8988T (cell line): ENCODE measurements around the gene MIB1.
A peak's percentile ranks its signal among the peaks of the same experiment; 100 is the strongest.
"Not testable (repeated sequence)": the region's sequence is repeated elsewhere in the genome, so short reads cannot be mapped to it uniquely, and the experiment has no call there.

ENCODE experiments used
- DNase-seq: peaks from one replicate; pipeline ENCODE4 v3.0.0; 2011

MIB1 gene

DNA sequence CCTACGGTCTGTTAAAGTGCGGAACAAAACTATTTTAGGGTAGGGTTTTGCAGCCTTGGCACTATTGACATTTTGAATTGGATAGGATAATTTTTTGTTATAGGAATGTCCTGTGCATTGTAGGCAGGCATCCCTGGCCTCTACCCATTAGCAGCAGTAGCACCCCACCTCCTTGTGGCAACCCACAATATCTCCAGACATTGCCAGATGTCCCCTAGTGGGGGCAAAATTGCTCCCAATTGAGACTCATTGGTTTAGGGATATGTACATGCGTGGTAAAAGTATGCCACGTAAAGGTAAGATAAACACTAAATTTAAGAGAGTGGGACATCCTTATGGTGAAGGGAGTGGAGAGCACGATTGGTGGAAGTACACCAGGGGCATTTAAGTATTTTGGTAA is 4.6 kb downstream of the MIB1 start:
- DNase-seq: no peak

DNA sequence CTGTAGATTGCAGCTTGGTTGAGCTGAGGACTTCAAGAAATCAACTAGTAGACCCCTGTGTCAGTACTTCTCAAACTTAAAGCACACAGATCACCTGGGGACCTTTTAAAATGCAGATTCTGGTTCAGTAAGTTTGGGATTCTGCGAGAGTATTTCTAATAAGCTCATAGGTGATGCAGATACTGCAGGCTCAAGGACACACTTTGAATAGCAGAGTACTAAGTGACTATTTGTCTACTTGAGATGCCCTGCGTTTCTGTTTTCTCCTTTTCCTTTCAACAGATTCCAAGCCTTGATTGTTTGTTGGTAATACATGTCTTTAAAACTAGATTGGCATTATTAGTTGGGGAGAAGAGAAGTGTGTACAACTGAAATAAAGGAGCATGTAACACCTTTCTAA is 6.7 kb downstream of the MIB1 start:
- no peak for DNase-seq

DNA sequence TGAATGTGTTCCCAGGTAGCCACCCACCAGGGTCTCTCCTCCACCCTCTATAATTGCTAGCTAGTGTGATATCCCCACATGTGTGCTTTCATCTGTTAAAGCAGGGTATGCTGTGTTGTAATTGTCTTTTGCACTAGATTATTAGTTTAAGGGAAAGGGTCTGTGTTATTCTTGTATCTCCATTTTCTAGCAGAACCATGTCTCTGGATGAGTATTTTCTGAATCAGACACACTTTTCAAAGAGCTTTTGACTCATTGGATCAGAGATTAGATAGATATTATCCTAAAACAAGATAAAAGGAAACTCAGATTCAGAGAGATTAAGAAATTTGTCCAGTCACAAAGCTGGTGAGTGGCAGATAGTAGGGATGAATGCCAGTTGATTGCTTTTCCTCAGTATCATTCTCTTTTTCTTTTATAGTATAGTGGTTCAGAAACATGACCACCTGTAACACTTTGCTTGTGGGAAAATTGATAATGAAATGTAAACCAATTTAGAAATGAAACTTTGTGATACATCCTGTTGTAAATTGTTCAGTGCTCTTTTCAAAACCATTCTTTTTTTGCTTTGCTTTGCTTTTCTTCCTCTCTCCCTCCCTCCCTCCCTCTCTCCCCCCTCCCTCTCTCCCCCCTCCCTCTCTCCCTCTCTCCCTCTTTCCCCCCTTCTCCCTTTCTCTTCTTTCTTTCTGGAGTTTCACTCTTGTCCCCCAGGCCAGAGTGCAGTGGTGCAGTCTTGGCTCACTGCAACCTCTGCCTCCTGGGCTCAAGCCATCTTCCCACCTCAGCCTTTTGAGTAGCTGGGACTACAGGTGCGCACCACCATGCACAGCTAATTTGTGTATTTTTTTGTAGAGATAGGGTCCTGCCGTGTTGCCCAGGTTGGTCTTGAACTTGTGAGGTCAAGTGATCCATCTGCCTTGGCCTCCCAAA is 7.4 kb downstream of the MIB1 start:
- no peak for DNase-seq

DNA sequence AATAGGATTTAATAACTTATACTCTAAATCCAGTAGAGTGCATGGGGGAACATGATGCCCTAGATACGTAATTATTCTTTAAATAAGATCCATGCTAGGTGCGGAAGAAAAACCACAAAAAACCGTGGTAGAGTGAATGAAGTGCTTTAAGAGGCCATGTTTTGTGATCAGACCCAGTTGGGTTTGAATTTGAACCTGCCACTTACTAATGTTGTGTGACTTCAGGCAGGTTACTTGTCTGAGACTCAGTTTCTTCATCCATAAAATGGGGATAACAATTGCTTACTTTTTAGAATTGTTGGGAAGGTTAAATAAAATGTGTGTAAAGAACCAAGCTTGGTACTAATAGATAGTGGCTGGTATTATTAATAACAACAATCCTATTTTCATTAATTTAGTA is 17.2 kb downstream of the MIB1 start:
- DNase-seq: no peak

DNA sequence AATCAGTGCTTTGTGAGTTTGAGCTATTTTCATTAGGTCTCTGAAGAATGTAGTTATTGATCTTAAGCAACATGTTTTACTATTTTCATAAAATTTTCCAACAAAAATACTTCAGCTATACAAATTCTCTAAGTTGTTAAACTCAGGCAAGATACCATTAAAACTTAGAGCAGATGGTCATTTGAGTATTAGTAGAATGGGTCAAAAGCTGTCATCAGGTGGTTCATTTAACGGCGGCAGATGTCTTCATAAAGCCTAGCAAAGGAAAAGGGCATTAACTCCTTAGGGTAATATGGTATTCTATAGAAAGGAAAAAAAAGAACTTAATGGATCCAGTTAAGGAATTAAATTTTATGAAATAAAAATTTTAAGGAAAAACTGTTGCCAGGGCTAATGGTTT is 19.2 kb downstream of the MIB1 start:
- no peak for DNase-seq

DNA sequence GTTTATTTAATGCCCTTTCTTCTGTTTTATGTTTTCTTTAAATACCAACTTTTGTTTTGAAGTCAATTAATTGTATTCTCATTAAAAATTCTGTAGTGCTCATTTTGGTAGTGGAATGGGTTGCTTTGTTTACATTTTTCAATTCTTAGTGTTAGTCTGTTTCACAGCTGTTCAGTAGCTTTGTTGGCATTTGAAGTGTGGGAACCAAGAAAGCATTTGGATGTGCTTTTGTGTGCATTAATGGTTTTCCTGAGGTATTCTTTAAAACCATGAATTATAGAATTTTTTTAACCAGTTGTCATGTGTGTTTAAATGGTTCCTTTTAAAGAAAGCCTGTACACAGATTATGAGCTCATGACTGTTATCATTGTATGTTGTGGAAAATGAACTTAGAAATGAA is 19.7 kb downstream of the MIB1 start:
- no peak for DNase-seq

DNA sequence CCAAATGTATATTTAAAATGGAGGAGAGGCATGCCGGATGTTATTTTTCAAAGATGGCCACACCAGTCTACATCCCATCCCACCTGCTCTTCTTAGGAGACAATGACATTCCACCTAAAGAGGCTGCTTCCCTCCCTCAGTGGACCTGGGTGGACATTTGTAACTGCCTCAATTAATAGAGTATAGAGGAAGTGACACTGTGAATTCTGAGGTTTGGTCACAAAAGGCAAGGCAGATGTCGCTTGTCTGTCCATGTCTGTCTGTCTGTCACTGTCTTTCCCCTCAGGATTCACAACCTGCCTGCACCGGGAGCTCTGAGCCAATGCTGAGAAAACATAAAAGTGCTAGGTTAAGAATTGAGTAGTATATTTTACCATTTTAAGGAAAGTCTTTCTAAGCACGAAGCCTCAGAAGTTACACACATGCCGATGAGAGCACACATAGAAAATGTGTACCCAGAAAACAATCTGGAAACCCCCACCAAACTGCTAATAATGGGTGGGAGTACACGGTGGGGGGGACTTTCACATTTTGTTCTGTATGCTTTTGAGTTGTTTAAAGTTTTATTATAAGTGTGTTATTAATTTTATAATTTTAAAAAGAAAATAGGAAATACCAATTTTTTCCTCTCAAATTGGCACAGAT is 21.0 kb downstream of the MIB1 start:
- no peak for DNase-seq

DNA sequence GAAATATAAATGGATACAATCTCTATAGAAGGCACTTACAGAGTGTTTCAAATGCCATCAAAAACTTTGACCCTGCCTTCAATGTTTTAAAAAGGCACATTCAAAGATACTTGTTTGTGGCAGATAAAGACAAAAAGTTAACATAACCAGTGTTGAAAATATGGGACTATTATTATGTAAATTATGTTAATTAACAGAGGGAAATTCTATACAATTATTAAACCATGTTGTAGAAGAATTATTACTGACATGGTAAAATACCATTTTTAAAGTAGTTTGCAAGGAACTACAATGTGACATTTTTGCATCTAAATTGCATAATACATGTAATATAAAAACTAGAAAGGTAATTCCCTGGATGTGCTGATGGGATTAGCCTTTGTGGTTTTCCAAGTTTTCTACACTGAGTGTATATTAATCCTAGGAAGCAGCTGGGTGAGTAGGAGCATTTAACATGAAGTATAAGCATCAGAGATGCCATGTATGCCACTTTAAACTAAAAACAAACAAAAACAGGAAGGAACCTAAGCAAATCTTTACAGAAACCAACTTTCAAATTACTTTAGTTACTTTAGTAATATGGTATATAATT is 21.7 kb downstream of the MIB1 start:
- DNase-seq: no peak

DNA sequence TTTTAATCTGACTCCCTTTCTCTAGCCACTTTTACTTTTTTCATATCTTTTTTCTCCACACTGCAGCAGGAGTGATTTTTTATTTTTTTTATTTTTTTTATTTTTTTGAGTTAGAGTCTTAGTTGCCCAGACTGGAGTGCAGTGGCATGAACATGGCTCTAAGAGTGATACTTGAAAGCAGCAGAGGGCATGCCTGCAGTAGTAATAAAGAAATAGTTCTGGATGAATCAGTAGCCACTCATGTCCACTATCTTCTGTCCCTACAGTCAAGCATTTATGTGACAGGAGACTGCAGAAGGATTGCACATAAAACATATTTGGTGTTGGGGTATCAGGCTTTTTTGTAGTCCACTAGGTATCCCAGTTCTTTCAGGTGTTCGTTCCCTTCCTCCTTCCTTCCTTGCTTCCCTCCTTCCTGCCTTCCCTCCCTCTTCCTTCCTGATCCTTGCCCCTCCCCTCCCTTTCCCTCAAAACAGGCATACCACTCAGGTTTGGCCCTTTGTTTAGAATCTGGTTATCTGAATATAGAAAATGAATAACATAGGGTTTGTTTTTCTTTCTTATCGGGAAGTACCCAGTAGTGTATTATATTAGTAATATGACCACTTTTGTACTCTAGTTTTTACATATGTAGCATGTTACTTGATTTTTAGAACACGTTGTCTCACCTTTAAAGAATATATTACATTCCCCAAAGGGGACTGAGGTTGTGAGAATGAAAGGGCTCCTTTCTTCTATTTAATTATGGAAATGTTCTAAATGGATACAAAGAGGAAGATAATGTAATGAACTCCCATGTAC is 23.5 kb downstream of the MIB1 start:
- no peak for DNase-seq

DNA sequence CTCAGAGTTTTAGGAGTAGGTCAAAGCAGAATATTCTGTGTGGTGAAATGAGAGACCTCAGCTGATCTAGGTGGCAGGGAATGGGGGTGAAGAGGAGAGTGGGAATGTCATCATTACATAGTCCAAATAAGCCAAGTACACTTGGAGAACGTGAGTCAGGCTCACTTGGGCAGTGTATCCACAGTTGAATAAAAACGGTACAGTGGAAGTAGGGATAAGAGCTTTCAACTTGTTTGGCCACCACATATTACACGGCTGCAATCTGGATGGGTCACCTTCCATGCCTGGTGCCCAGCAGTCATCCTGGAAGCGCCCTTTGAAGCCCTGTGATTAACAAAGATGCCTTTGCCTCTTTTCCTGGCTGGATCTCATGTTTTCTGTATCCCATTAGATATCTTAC is 28.6 kb downstream of the MIB1 start:
- DNase-seq: no peak

DNA sequence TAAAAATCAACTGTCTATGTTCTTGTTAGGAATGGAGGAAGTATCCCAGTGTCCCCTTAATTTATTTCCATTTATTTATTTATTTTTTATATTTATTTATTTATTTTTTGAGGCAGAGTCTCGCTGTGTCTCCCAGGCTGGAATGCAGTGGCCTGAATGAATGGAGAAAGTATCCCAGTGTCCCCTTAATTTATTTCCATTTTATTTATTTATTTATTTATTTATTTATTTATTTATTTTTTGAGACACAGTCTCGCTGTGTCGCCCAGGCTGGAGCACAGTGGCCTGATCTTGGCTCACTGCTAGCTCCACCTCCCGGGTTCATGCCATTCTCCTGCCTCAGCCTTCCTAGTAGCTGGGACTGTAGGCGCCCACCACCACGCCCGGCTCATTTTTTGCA is 34.1 kb downstream of the MIB1 start:
- no peak for DNase-seq

DNA sequence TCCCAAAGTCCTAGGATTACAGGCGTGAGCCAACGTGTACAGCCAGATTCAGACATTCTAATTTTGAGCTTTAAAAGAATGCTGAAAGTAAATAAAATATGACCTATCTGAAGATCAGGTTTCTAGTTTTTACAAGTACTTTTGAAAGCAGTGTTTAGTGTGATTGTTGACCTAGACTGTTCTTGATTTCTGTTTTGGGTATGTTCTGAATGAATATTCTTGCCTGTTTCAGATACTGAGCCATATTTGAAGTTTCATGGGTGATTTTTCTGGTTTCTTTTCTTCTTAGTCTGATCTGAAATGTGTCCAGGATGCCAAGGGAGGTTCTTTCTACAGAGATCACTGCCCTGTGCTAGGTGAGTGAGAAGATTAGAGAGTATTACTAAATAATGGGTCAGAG is 37.2 kb downstream of the MIB1 start:
- no peak for DNase-seq

DNA sequence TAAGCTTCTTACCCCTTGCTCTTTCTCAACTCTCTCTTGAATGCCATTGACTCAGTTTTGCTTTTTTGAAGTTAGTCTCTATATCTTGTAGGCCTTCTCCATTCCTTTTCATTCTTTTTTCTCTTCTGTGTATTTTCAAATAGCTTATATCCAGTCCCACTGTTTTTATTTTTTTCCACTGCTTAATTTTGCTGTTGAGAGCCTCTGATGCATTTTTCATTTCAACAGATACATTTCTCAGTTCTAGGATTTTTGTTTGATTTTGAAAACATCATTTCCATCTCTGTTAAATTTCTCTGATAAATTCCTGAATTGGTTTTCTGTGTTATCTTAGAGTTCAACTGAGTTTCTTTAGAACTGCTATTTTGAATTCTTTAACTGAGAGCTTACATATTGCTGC is 45.9 kb downstream of the MIB1 start:
- no peak for DNase-seq

DNA sequence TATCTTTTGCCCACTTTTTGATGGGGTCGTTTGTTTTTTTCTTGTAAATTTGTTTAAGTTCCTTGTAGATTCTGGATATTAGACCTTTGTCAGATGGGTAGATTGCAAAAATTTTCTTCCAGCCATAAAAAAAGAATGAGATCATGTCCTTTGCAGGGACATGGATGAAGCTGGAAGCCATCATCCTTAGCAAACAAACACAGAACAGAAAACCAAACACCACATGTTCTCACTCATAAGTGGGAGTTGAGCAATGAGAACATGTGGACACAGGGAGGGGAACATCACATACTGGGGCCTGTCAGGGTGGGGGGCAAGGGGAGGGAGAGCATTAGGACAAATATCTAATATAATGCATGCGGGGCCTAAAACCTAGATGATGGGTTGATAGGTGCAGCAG is 55.5 kb downstream of the MIB1 start:
- not testable (repeated sequence) for DNase-seq

DNA sequence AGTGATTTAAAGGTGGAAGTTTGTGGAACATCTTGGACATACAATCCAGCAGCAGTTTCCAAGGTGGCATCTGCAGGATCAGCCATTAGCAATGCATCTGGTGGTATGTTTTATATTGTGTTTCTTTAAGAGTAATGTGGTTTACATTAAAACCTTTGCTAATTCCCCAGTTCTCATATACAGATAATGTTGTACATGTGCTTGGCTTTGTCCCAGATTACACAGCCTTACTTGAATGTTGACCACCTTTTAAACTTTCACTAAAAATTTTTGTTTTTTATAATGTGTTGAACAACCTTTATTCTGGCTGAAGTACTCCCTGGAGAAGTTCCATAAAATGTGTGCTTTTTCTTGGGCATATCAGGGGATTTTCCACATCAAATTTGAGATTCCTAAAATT is 57.5 kb downstream of the MIB1 start:
- no peak for DNase-seq

DNA sequence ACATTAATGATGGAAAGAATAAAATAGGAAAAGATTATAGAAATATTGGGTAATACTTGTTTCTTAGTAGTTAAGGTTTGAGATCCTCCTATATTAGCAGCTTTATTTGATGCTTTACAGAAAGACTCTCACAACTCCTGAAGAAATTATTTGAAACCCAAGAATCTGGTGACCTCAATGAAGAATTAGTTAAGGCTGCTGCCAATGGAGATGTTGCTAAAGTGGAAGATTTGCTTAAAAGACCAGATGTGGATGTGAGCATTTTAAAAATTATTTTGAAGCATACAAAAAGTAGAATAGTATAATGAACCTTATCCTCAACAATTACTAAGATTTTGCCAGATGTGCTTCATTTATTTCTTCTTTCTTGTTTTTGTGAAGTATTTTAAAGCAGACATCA is 59.1 kb downstream of the MIB1 start:
- DNase-seq: no peak

DNA sequence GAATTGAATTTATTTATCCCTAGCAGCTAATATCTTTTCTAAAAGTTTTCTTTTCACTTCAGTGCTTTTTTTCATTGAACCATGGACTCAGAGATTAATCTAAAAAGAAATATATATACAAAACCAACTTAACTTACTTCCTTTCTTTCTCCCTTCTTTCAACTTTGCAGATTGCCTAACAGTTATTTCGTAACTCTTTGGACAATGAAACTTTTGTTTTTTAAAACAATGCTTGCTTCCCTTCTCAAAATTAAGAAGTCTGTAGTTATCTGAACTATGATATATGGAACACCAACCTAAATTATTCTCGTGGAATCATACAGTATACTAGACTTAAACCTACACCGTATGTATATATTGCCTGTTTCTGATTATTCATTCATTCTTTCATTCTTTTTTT is 62.9 kb downstream of the MIB1 start:
- no peak for DNase-seq

DNA sequence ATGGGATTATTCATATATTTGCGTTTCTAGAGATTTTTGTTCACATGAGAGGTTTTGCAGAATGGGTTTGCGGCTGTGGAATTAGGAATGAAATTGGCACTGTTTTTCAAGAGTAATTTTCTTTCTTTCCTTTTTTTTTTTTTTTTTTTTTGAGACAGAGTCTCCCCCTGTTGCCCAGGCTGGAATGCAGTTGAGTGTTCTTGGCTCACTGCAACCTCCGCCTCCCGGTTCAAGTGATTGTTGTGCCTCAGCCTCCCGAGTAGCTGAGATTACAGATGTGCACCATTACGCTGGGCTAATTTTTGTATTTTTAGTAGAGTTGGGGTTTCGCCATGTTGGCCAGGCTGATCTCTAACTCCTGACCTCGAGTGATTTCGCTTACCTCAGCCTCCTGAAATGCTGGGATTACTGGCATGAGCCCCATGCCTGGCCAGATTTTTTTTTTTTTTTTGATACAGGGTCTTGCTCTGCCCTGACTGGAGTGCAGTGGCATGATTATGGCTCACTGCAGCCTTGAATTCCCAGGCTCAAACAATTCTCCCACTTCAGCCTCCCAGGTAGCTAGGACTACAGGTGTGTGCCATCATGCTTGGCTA is 65.3 kb downstream of the MIB1 start:
- DNase-seq: no peak

DNA sequence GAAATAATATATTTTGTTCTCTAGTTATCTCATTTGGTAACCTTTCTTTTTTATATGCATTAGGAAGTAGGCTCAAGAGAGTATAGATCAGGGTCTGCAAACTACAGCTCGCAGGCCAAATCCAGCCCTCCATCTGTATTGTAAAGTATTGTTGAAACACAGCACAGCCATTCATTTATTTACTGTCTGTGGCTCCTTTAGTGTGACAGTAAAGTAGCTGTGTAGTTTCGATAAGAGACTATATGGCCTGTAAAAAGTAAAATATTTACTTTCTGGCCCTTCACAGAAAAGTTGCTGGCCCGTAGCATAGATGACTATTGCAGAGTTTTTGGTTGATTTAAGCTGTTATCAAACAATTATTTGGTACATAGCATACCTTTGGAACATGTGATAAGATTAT is 67.6 kb downstream of the MIB1 start:
- no peak for DNase-seq

DNA sequence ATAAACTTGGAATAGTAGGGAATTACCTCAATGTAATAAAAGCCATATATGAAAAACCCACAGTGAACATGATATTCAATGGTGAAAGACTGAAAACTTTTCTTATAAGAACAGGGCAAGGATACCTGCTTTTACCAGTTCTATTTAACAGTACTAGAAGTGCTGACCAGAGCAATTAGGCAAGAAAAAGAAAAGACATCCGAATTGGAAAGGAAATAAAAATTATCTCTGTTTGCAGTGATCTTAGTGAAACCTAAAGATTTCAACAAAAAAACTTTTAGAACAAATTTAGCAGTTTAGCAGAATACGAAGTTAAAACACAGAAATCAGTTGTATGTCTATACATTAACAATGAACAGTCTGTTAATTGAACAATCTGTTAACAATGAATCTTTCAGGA is 69.1 kb downstream of the MIB1 start:
- no peak for DNase-seq

DNA sequence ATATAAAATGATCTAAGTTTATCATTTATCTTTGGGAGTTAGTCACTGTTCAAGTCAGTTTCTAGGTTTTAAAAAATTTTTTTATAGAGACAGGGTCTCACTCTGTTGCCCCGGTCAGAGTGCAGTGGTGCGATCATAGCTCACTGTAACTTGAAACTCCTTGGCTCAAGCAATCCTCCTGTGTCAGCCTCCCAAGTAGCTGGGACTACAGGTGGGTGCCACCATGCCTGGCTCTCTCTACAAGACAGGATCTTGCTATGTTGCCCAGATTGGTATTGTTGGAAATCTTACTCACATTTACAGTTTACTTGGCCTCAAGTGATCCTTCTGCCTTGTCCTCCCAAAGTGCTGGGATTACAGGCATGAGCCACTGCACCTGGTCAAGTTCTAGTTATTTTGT is 74.5 kb downstream of the MIB1 start:
- DNase-seq: no peak

DNA sequence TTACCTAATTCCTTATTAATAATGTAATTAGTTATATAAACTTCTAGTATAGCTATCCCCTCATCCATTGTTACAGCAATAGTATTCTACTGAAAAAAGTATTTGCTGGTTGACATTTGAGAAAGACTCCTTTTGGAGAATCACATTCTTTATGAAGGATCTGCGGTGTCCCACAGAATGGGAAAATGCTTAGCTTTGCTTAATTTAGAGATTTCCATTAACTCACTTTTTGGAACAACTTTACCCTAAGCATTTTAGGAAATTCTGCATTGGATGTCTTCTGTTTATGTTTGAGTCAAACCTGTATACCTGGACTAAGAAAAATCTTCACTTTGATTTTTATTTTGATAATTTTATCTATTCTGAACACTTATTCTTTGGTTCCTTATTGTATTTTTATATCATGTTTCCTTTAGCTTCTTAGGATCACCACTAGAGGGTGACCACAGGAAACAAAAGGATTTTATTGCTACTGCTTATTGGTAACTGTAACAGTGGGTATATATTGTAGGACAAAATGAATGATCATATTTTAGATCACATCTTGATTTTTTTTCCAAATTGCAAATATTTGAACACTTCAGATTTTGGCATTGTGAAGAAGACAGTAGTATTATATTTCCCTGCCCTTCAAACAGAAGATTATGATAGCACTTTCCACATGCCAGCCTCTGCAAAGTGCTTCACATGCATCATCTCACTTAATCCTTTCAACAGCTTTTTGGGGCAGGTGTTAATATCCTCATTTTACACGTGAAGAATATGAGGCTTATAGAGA is 79.6 kb downstream of the MIB1 start:
- peak; percentile 34 for DNase-seq
